HG03159 (cell line): ENCODE results near the gene EFCAB14.
"Not testable (repeated sequence)": the region's sequence is repeated elsewhere in the genome, so short reads cannot be mapped to it uniquely, and the experiment has no call there.

Experiments used
- ATAC-seq: cut with Tn5 transposase; IDR thresholded peaks from one replicate; pipeline ENCODE4 v1.9.1; 2021; ENCODE audit warnings: mild to moderate bottlenecking, moderate library complexity; ENCODE audit not compliant: unreplicated experiment

The EFCAB14 gene

GRCh38 chr1:46656643-46657042, 62.3 kb downstream of the EFCAB14 start:
- ATAC-seq: no peak

- ATAC-seq: no peak
These were observed 63.1 kb downstream of the EFCAB14 start for GRCh38 chr1:46655848-46656247.

- ATAC-seq: not testable (repeated sequence)
These were observed 64.2 kb downstream of the EFCAB14 start for GRCh38 chr1:46654698-46655097.

- ATAC-seq: no peak
These were observed 64.9 kb downstream of the EFCAB14 start for GRCh38 chr1:46654012-46654411.

GRCh38 chr1:46653405-46653958, 65.4 kb downstream of the EFCAB14 start:
- ATAC-seq: no peak

- ATAC-seq: no peak
These were observed 66.4 kb downstream of the EFCAB14 start for GRCh38 chr1:46652321-46653100.

GRCh38 chr1:46651152-46651551, 67.8 kb downstream of the EFCAB14 start:
- ATAC-seq: not testable (repeated sequence)

- ATAC-seq: no peak
These were observed 68.4 kb downstream of the EFCAB14 start for GRCh38 chr1:46650491-46650890.

GRCh38 chr1:46649764-46650163, 69.2 kb downstream of the EFCAB14 start:
- no peak for ATAC-seq

GRCh38 chr1:46647611-46648010, 71.3 kb downstream of the EFCAB14 start:
- ATAC-seq: no peak

- no peak for ATAC-seq
These were observed 72.1 kb downstream of the EFCAB14 start for GRCh38 chr1:46646844-46647243.

GRCh38 chr1:46646331-46646730, 72.6 kb downstream of the EFCAB14 start:
- ATAC-seq: no peak

- ATAC-seq: no peak
These were observed 73.1 kb downstream of the EFCAB14 start for GRCh38 chr1:46645815-46646214.

GRCh38 chr1:46643368-46643775, 75.5 kb downstream of the EFCAB14 start:
- no peak for ATAC-seq

- no peak for ATAC-seq
These were observed 76.7 kb downstream of the EFCAB14 start for GRCh38 chr1:46642115-46642680.

- no peak for ATAC-seq
These were observed 79.4 kb downstream of the EFCAB14 start for GRCh38 chr1:46639547-46639946.

- ATAC-seq: no peak
These were observed 80.0 kb downstream of the EFCAB14 start for GRCh38 chr1:46638921-46639320.

- no peak for ATAC-seq
These were observed 81.3 kb downstream of the EFCAB14 start for GRCh38 chr1:46637444-46638083.

GRCh38 chr1:46635205-46635604, 83.7 kb downstream of the EFCAB14 start:
- no peak for ATAC-seq

- ATAC-seq: no peak
These were observed 88.2 kb downstream of the EFCAB14 start for GRCh38 chr1:46630719-46631118.
